Pancreas (tissue), 10 donors: ENCODE data around the gene KLK2. TPM values are rescaled to one million over a fixed set of nuclear protein-coding genes. Genes with fewer than 3 reads are reported as not detected.
A peak's percentile ranks its signal among the peaks of the same experiment; 100 is the strongest.

Source experiments
- ATAC-seq, 4 donors: fragments of 200-7000 bp; cut with Tn5 transposase; one replicate each; pipeline versions ENCODE4 v1.8.0 to v1.9.1; 2020; ENCODE audit warnings: mild to moderate bottlenecking in 4 of 4, moderate library complexity in 4 of 4
- DNase-seq, 6 donors: peaks; one replicate each; pipeline ENCODE4 v3.0.0-alpha.2; 2020
- FAIRE-seq: peaks from 2 replicates; lab custom pipeline; 2012; peaks lifted over from hg19 to GRCh38; lab: Jason Lieb, UNC
- H3K27ac ChIP-seq, 4 donors: fragments of 200-600 bp; sonication (generic); 1 replicate in 3 of 4; 2 replicates in 1 of 4; pipeline versions ENCODE4 v1.5.0 to v1.8.0; 2020
- H3K27me3 ChIP-seq, 4 donors: fragments of 200-600 bp; one replicate each; pipeline ENCODE4 v1.8.0; 2021
- H3K36me3 ChIP-seq, 3 donors: fragments of 200-600 bp; sonication (generic) in 1 of 3; one replicate each; pipeline versions ENCODE4 v1.5.0 to v1.8.0; 2020 to 2021
- H3K4me1 ChIP-seq, 3 donors: fragments of 200-600 bp; one replicate each; pipeline ENCODE4 v1.8.0; 2021
- H3K4me3 ChIP-seq, 4 donors: fragments of 200-600 bp; sonication (generic) in 2 of 4; one replicate each; pipeline versions ENCODE4 v1.5.0 to v1.8.0; 2020 to 2021
- H3K9me3 ChIP-seq, 4 donors: fragments of 200-600 bp; one replicate each; pipeline ENCODE4 v1.8.0; 2021
- CTCF ChIP-seq, 4 donors: fragments of 200-600 bp; sonication (generic) in 3 of 4; IDR thresholded peaks; one replicate each; pipeline versions ENCODE4 v1.5.0 to v1.8.0; 2021; ENCODE audit warnings: antibody characterized with exemption in 4 of 4
- WGBS, 2 donors: extraction: QIAGEN DNeasy Blood & Tissue Kit; methylation state at CpG; one replicate each; pipeline ENCODE4 v1.1.7; 2013; 5-methylcytosine and 5-hydroxymethylcytosine counted together
- intact Hi-C, 3 donors: fragments of 100-400 bp; cut with DNase I; formaldehyde crosslinking; loops; one replicate each; pipeline versions ENCODE4 v1.11.1 to v1.14.2; 2022
- polyA plus RNA-seq, 2 donors: library from polyadenylated mRNA; stranded (reverse); fragments of 200-250 nt; gene quantifications; one replicate each; pipeline ENCODE4 v1.2.3, GENCODE V29; 2013
- total RNA-seq, 6 donors: library from RNA; stranded (reverse); fragmentation: NEBNext Ultra II Directional in 4 of 6; extraction: Animal tissue kit (Norgen Biotek cat#: 25700) in 4 of 6; gene quantifications; one replicate each; pipeline versions ENCODE4 v1.2.1 to v1.2.4, GENCODE V29; 2021 to 2023
- donor health status: healthy with polysubstance abuse.
- donor health status: DM: no; HTN: no; CAD: no; lungs with moderate emphysema.
- donor health status: DM: no; HTN: no; CAD: no.
- donor health status: control.
- donor health status: control.
- donor health status: Bipolar disorder and iron deficiency.
- donor health status: DM: yes; HTN: yes; CAD: no.
- donor health status: DM: no; HTN: no; CAD: no.
- donor health status: DM: no; HTN: no; CAD: no.
- donor health status: DM: yes; HTN: yes; CAD: no.

KLK2 gene
- total and polyA plus RNA-seq, 8 donors = 0.09 to 0.27 TPM; not detected in 6

- TF ChIP-seq CTCF (IDR thresholded peaks at IDR 0.05) = no peak
- Histone ChIP-seq H3K9me3 (no peaks in the 10 kb centered on the region), H3K27me3 (no peaks in the 10 kb centered on the region), H3K36me3 (no peaks in the 10 kb centered on the region), H3K27ac (no peak overlapping the region), H3K4me1 (no peaks in the 10 kb centered on the region), H3K4me3 (no peak overlapping the region)
- DNase-seq (no peak), FAIRE-seq (no peak), ATAC-seq (peak in 1 of 4 donors; percentile 23)
- 54 to 58% methylated on average over 17 of the region's 17 CpGs for WGBS, 2 donors
- intact Hi-C loops = no loop called here
Measured at GRCh38 chr19:50830266-50831025, 42.8 kb upstream of the KLK2 start.

- 79 to 82% methylated on average over 7 of the region's 7 CpGs for WGBS, 2 donors
Measured at GRCh38 chr19:50831026-50831396, 42.2 kb upstream of the KLK2 start.

DNA sequence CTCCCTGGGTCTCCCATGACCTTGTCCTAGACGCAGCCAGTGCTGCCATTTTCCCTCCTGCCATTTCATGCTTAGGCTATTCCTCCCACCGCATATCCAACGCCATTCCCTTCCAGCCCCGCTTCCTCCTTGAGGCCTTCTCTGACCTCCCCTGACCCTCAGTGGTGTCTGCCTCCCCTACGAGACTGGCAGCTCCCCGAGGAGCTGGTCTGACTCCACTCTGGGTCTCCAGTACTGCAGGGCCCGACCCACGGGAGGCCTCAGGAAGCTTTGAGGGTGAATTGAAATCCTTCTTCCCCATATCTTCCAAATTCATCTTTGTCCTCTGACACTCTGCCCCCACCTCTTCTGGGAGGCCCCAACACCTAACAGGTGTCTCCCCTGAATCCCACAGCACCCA, 40.6 kb upstream of the KLK2 start:
- 91% methylated on average over 8 of the region's 8 CpGs for WGBS, 2 donors
- ATAC-seq (no peak), DNase-seq (no peak), FAIRE-seq (no peak)
- Histone ChIP-seq H3K27ac (no peak overlapping the region), H3K4me3 (no peak overlapping the region), H3K36me3 (no peaks in the 10 kb centered on the region), H3K4me1 (no peaks in the 10 kb centered on the region), H3K9me3 (no peaks in the 10 kb centered on the region), H3K27me3 (no peaks in the 10 kb centered on the region)
- TF ChIP-seq CTCF (IDR thresholded peaks at IDR 0.05) = no peak
- intact Hi-C loops = no loop called here

More at GRCh38 chr19:50831026-50831396, 42.2 kb upstream of the KLK2 start:
- FAIRE-seq = no peak
- no peaks in the 10 kb centered on the region for H3K36me3 ChIP-seq
- no peak overlapping the region for H3K4me3 ChIP-seq
- no peaks in the 10 kb centered on the region for H3K4me1 ChIP-seq
- no peak overlapping the region for H3K27ac ChIP-seq
- no peaks in the 10 kb centered on the region for H3K27me3 ChIP-seq
- no peaks in the 10 kb centered on the region for H3K9me3 ChIP-seq
- intact Hi-C loops = no loop called here
- no peak for ATAC-seq
- DNase-seq = no peak
- TF ChIP-seq CTCF (IDR thresholded peaks at IDR 0.05) = no peak

- Histone ChIP-seq H3K9me3 (no peaks in the 10 kb centered on the region), H3K36me3 (no peaks in the 10 kb centered on the region), H3K27ac (no peak within 1 kb of the TSS), H3K4me3 (no peak within 1 kb of the TSS), H3K4me1 (no peaks in the 10 kb centered on the region), H3K27me3 (no peaks in the 10 kb centered on the region)
- no peak for TF ChIP-seq CTCF (IDR thresholded peaks at IDR 0.05)
- DNase-seq (no peak), FAIRE-seq (no peak), ATAC-seq (no peak)
- WGBS, 2 donors = 48 to 58% methylated on average over 8 of the region's 8 CpGs
- intact Hi-C loops = no loop called here
Measured at GRCh38 chr19:50833117-50833801, 40.0 kb upstream of the KLK2 start, which contains the start of gene KLK15. Gene KLK15, minus strand, starts transcription at chr19:50833574. Its CDS starts 2,082 bp downstream, at chr19:50831492.

- H3K36me3 ChIP-seq = no peaks in the 10 kb centered on the region
- ATAC-seq = no peak
- H3K4me1 ChIP-seq = no peaks in the 10 kb centered on the region
- no peak overlapping the region for H3K27ac ChIP-seq
- H3K4me3 ChIP-seq = no peak overlapping the region
- no peaks in the 10 kb centered on the region for H3K9me3 ChIP-seq
- TF ChIP-seq CTCF (IDR thresholded peaks at IDR 0.05) = no peak
- H3K27me3 ChIP-seq = no peaks in the 10 kb centered on the region
- 92 to 96% methylated on average over 6 of the region's 6 CpGs for WGBS, 2 donors
- DNase-seq = no peak
- intact Hi-C loops = no loop called here
- FAIRE-seq = no peak
Measured at GRCh38 chr19:50833802-50834167, 39.5 kb upstream of the KLK2 start.
